Esophagus squamous epithelium (tissue), 4 donors: ENCODE data around the gene SEC14L5.

ENCODE experiments used
- CTCF ChIP-seq, 6 experiments: fragments of 450-650 bp in 4 of 6; fragments of 200-600 bp in 2 of 6; sonication (generic) in 2 of 6; IDR thresholded peaks; one replicate each; pipeline ENCODE4 v1.5.1; 2016 to 2019; ENCODE audit warnings: antibody characterized with exemption in 6 of 6, mild to moderate bottlenecking in 4 of 6, moderate library complexity in 4 of 6
- POLR2A ChIP-seq, 4 donors: fragments of 450-650 bp; IDR thresholded peaks; one replicate each; pipeline ENCODE4 v1.6.1; 2017; ENCODE audit warnings: antibody characterized with exemption in 4 of 4, mild to moderate bottlenecking in 4 of 4, moderate library complexity in 3 of 4

GRCh38 chr16:5005916-5006315 lies 47.8 kb downstream of the SEC14L5 start:
- TF ChIP-seq CTCF (IDR thresholded peaks at IDR 0.05), result no peak
- no peak for TF ChIP-seq POLR2A (IDR thresholded peaks at IDR 0.05)
